Activated naive CD4-positive, alpha-beta T cell treated with anti-CD3 and anti-CD28 coated beads, Interleukin-2, amount 10 ng/mL, durations not matched to agents 5 hours and 36 hours (primary cell): ENCODE measurements around the gene DCXR. TPM values are rescaled to one million over a fixed set of nuclear protein-coding genes. Genes with fewer than 3 reads are reported as not detected.

Experiments used
- total RNA-seq, 2 experiments: library from RNA; stranded (reverse); gene quantifications; one replicate each; pipeline ENCODE4 v1.2.3, GENCODE V29; 2021

The DCXR gene
- 100 to 1,000 TPM in 1 of 2 experiments, 10 to 100 TPM in 1; 98.5 to 103 TPM for total RNA-seq

GRCh38 chr17:82037092-82037888 lies at the start of gene DCXR:
TSS of gene DCXR (minus strand) at chr17:82037697. CDS start at chr17:82037682, 15 bp downstream.

GRCh38 chr17:82065638-82066303 lies 28.3 kb upstream of the DCXR start, which contains the start of gene DUS1L:
TSS of gene DUS1L (minus strand) at chr17:82065804. CDS start at chr17:82065059, 745 bp downstream.

GRCh38 chr17:82051776-82052637 lies 14.5 kb upstream of the DCXR start, which contains the start of the genes GPS1 and RFNG:
TSS of gene GPS1 (plus strand) at chr17:82051898. CDS start at chr17:82051932, 34 bp downstream.
TSS of gene RFNG (minus strand) at chr17:82051811. CDS start at chr17:82051766, 45 bp downstream.

GRCh38 chr17:82031303-82031884 lies 6.1 kb downstream of the DCXR start, which contains the start of gene RAC3:
TSS of gene RAC3 (plus strand) at chr17:82031678. CDS start at chr17:82031762, 84 bp downstream.

GRCh38 chr17:82022981-82023446 lies 14.5 kb downstream of the DCXR start, which contains the start of gene LRRC45:
TSS of gene LRRC45 (plus strand) at chr17:82023305. CDS start at chr17:82023644, 339 bp downstream.

GRCh38 chr17:82022310-82022980 lies 15.1 kb downstream of the DCXR start, which contains the start of gene CENPX:
TSS of gene CENPX (minus strand) at chr17:82022878. CDS start at chr17:82022861, 17 bp downstream.

Other genes with a start within 250 kb of the DCXR start
- not detected for gene GCGR, start 233.5 kb downstream of the DCXR start, total RNA-seq
- 10 to 100 TPM; 51.6 to 53.9 TPM for gene MCRIP1, start 204.4 kb downstream of the DCXR start, total RNA-seq
- gene PPP1R27, start 202.6 kb downstream of the DCXR start, total RNA-seq, result not detected
- 100 to 1,000 TPM; 471 to 474 TPM for gene P4HB, start 177.2 kb downstream of the DCXR start, total RNA-seq
- gene ARHGDIA, start 166.4 kb downstream of the DCXR start, total RNA-seq, result 100 to 1,000 TPM; 575 to 590 TPM
- 100 to 1,000 TPM; 145 to 147 TPM for gene ALYREF, start 146.1 kb downstream of the DCXR start, total RNA-seq
- 10 to 100 TPM; 67.2 to 75.1 TPM for gene ANAPC11, start 146.0 kb downstream of the DCXR start, total RNA-seq
- gene NPB, start 135.5 kb downstream of the DCXR start, total RNA-seq, result under 1 TPM; 0.10 to 0.20 TPM
- gene PCYT2, start 126.3 kb downstream of the DCXR start, total RNA-seq, result 10 to 100 TPM; 43.8 to 49.5 TPM
- gene SIRT7, start 119.5 kb downstream of the DCXR start, total RNA-seq, result 10 to 100 TPM; 51.5 to 52.8 TPM
- 10 to 100 TPM; 22.6 to 23.9 TPM for gene MAFG, start 110.0 kb downstream of the DCXR start, total RNA-seq
- 10 to 100 TPM; 23.3 to 26.1 TPM for gene PYCR1, start 100.4 kb downstream of the DCXR start, total RNA-seq
- gene MYADML2, start 90.5 kb downstream of the DCXR start, total RNA-seq, result not detected
- gene NOTUM, start 76.5 kb downstream of the DCXR start, total RNA-seq, result under 1 TPM; 0.30 to 0.34 TPM
- gene ASPSCR1, start 60.1 kb downstream of the DCXR start, total RNA-seq, result 10 to 100 TPM; 37.4 to 39.5 TPM
- gene CENPX, start 14.8 kb downstream of the DCXR start, total RNA-seq, result 10 to 100 TPM; 49.8 to 49.9 TPM
- gene LRRC45, start 14.4 kb downstream of the DCXR start, total RNA-seq, result 10 to 100 TPM; 29.8 to 33.7 TPM
- 1 to 10 TPM; 6.0 to 6.2 TPM for gene RAC3, start 6.0 kb downstream of the DCXR start, total RNA-seq
- gene RFNG, start 14.1 kb upstream of the DCXR start, total RNA-seq, result 10 to 100 TPM; 25.1 to 26.8 TPM
- 10 to 100 TPM; 66.6 to 67.5 TPM for gene GPS1, start 14.2 kb upstream of the DCXR start, total RNA-seq
- 100 to 1,000 TPM; 110 to 111 TPM for gene DUS1L, start 28.1 kb upstream of the DCXR start, total RNA-seq
- 100 to 1,000 TPM; 153 to 162 TPM for gene FASN, start 60.5 kb upstream of the DCXR start, total RNA-seq
- gene CCDC57, start 175.1 kb upstream of the DCXR start, total RNA-seq, result 10 to 100 TPM; 67.7 to 72.9 TPM
- gene SLC16A3, start 191.3 kb upstream of the DCXR start, total RNA-seq, result 100 to 1,000 TPM; 156 to 157 TPM
- 100 to 1,000 TPM; 116 to 121 TPM for gene CSNK1D, start 236.0 kb upstream of the DCXR start, total RNA-seq